ENCODE results near the gene RAF1. TPM values are rescaled to one million over a fixed set of nuclear protein-coding genes. Genes with fewer than 3 reads are reported as not detected.

The RAF1 gene
- total and polyA plus RNA-seq, 9 of the 15 experiments (the other 6 are each of a cell fraction or from before 2014, with no cell fraction given): 28.0 to 183 (median 85.6) TPM

DNA sequence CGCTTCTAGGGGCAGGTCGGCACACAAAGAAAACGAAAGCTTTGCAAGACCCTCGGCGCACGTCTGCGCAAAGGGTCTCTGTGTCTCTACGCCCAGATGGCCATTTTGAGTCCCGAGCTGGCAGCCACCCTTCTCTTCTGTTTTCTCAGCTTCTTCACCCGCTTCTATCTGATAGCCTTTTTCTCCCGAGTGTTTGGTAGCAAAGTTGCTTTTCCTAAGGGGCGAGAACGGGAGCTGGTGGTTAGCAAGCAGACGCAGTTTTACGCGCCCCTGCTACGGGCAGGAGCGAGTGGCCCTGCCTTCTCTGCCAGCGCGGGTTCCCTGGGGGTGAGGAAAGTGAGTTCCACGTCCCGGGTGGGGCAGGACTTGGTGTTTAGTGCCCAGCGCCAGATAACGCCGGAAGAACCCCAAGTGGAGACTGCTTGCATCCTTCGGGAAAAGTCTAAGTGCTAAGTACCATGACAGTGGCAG, 110.0 kb downstream of the RAF1 start:
- Histone ChIP-seq H3K9ac (ENCODE audit: insufficient read depth in 1 of 2, low read depth in 2 of 2, low read length in 2 of 2) (peak overlapping the region; percentile 82 to 90), H3K9me3 (replicated peaks; ENCODE audit: control insufficient read depth, insufficient read depth, low read depth, low read length) (no peaks in the 10 kb centered on the region), H3K27ac (ENCODE audit: extremely low read depth, low read depth, low read length) (peak overlapping the region; percentile 72), H3K36me3 (ENCODE audit: control insufficient read depth, insufficient read depth, low read length) (no peaks in the 10 kb centered on the region), H3K9me1 (ENCODE audit: control insufficient read depth, insufficient read depth, low read length) (no peaks in the 10 kb centered on the region), H3K27me3 (ENCODE audit: control insufficient read depth in 2 of 2, insufficient read depth in 2 of 2, low read length in 2 of 2) (no peaks in the 10 kb centered on the region), H2AFZ (ENCODE audit: low read depth, low read length) (peak overlapping the region; percentile 94), H3K4me1 (replicated peaks in 1 of 2; ENCODE audit: control insufficient read depth in 2 of 2, insufficient read depth in 2 of 2, low read length in 2 of 2) (peaks cover 13 to 17% of the 10 kb centered on the region in 2 experiments), H3K79me2 (ENCODE audit: control insufficient read depth, insufficient read depth, low read length) (peaks cover 21% of the 10 kb centered on the region), H3K4me3 (peak overlapping the region; percentile 39), H3K4me2 (ENCODE audit: insufficient read depth, low read length) (peak overlapping the region; percentile 79), H4K20me1 (replicated peaks; ENCODE audit: control insufficient read depth, insufficient read depth, low read length) (peaks cover 14% of the 10 kb centered on the region)
- intact Hi-C loops (cut with micrococcal nuclease): no loop called here
- DNase-seq (ENCODE audit: extremely low read depth in 1 of 4, low spot score in 3 of 4): peak in 1 of 4 experiments; percentile 51
- ATAC-seq: no peak
- ChIA-PET CTCF (ENCODE audit: low intra/inter-chr PET ratio) (no interaction called here), POLR2A (interaction anchor here (0.6 to 5.5 kb wide), 10 partner anchors 8 to 195 kb away, joined by 3 to 25 read pairs (median 3); partner anchors contain the start of gene MKRN2OS)
- no peak for FAIRE-seq
- BruUV-seq (replicated peaks): no TSS peak
- 25% methylated on average over 26 of the region's 26 CpGs for WGBS (ENCODE audit: insufficient coverage, low coverage, missing lambda C conversion rate)
- in situ Hi-C loops (cut with MboI): no loop called here
- TF ChIP-seq RBBP5 (IDR thresholded peaks at IDR 0.05; ENCODE audit: borderline replicate concordance, insufficient read depth, low read length, poor library complexity, severe bottlenecking) (peak; percentile 53), MBD2 (IDR thresholded peaks at IDR 0.05; ENCODE audit: borderline replicate concordance, low read depth) (0 out of 2 replicates have a peak, but pooled peaks have one; percentile 33), TFAP4 (CRISPR knock-in tag; IDR thresholded peaks at IDR 0.05; ENCODE audit: borderline replicate concordance) (0 out of 2 replicates have a peak, but pooled peaks have one; percentile 46), COPS2 (conservative IDR thresholded peaks at IDR 0.05) (no peak), TCF3 (CRISPR knock-in tag; IDR thresholded peaks at IDR 0.05) (no peak), POLR2AphosphoS5 (IDR thresholded peaks at IDR 0.05; ENCODE audit: control insufficient read depth, insufficient read depth, low read depth, low read length) (no peak), E4F1 (CRISPR knock-in tag; IDR thresholded peaks at IDR 0.05; ENCODE audit: borderline replicate concordance) (no peak), SMARCE1 (IDR thresholded peaks at IDR 0.05) (no peak), SLC30A9 (CRISPR knock-in tag; IDR thresholded peaks at IDR 0.05) (no peak), MAFG (tag; conservative IDR thresholded peaks at IDR 0.05) (no peak), RBM22 (IDR thresholded peaks at IDR 0.05; ENCODE audit: low read depth, low read length, poor library complexity, severe bottlenecking) (no peak), MLLT1 (IDR thresholded peaks at IDR 0.05) (no peak), ZNF3 (CRISPR knock-in tag; IDR thresholded peaks at IDR 0.05) (no peak), CC2D1A (IDR thresholded peaks at IDR 0.05) (no peak), ZNF121 (CRISPR knock-in tag; conservative IDR thresholded peaks at IDR 0.05) (no peak), EWSR1 (IDR thresholded peaks at IDR 0.05; ENCODE audit: borderline replicate concordance, low read depth, partially characterized antibody) (no peak)
- TF ChIP-seq, protein P1, sequence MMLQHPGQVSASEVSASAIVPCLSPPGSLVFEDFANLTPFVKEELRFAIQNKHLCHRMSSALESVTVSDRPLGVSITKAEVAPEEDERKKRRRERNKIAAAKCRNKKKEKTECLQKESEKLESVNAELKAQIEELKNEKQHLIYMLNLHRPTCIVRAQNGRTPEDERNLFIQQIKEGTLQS (IDR thresholded peaks at IDR 0.05): no peak
- TF ChIP-seq, protein P1 (CRISPR knock-in tag; conservative IDR thresholded peaks at IDR 0.05): no peak

Measured in K562 (cell line).